H54 (cell line): ENCODE measurements around the gene GPSM3.
"Not testable (repeated sequence)": the region's sequence is repeated elsewhere in the genome, so short reads cannot be mapped to it uniquely, and the experiment has no call there.

Experiments
- DNase-seq: peaks from one replicate; pipeline ENCODE4 v3.0.0; 2011; ENCODE audit warnings: low spot score, mixed read lengths; ENCODE audit not compliant: insufficient read length
- FAIRE-seq: peaks from 3 replicates; lab custom pipeline; 2011; peaks lifted over from hg19 to GRCh38; lab: Jason Lieb, UNC
- POLR2A ChIP-seq: IDR thresholded peaks from 2 replicates; pipeline ENCODE4 v1.6.1; 2011; ENCODE audit warnings: low read depth, mild to moderate bottlenecking, low read length

GPSM3 gene

DNA sequence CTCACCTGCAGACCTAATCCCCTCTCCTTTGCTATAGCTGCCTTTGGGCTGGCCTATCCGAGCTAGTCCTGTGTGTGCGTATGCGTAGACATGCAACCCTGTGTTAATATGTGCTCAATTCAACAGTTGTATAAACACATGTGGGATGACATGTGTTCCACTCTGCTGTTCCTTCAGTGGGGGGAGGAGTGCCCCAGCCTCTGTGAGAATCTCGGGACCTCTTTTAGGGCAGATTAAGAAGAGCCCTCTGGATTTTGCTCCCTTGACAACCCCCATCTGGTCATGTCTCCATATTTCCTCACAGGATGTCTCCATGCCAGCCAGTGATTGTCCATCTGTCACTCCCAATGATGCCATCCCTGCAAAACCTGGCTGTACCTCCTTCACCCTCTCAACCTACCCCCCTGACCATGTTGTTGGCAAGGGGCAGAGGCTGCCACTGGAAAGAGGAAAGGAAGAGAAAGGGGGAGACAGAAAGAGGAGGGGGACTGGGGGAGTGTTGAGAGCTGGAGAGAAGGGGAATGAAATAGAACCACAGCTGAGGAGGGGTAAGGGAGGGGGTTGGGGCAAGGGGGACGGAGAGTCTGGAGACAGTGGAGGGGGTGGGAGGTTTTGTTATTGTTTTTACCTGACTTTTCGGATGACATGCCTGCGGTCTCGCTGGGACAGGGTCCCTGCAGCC, 41.1 kb downstream of the GPSM3 start:
- no peak for FAIRE-seq
- DNase-seq: no peak
- TF ChIP-seq POLR2A: no peak

DNA sequence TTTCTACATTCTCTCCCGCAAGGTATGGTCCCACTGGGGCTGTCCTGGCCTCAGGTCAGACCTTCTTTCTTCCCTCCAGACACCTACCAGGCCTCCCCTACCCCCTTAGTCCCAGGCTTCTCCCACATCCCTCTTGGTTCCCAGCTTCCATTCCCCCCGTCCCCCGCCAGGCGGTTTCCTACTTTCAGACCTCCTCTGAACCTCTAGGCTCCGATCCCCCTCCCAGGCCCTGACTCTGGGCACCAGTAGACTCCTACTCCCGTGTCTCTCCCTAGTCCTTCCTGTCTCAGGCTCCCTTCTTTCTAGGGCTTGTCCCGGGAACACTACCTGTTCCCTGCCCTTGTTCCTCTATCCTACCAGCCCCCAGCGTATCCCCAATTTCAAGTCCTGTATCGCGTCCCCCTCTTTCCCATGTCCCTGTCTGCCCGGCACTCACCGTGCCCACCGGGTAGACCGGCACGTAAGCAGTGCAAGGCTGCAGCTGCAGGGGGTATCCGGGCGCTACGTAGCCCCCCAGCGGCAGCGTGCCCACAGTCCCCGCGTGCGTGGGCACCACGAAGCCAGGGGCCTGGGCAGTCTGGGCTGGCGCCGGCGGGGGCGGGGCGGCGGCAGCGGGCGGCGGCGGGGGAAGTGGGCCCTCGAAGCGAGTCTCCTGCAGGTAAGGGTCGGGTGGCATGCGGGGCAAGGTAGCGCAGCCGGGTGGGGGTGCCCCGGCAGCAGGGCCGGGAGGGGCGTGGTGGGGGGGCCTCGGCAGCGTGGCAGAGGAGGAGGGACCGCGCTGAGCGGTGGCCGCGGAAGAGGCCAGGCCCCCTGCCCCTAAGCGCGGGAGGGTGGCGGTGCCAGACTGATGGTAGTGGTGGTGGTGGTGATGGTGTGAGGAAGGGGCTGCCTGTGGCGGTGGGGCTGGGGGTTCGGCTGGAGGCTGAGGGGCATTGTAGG, 42.2 kb downstream of the GPSM3 start:
- FAIRE-seq: no peak

GRCh38 chr6:32149092-32149755, 43.2 kb downstream of the GPSM3 start:
- DNase-seq (no peak), FAIRE-seq (no peak)
- TF ChIP-seq POLR2A: no peak

More for the DNA sequence above, 42.2 kb downstream of the GPSM3 start:
- TF ChIP-seq POLR2A: no peak
- no peak for DNase-seq

DNA sequence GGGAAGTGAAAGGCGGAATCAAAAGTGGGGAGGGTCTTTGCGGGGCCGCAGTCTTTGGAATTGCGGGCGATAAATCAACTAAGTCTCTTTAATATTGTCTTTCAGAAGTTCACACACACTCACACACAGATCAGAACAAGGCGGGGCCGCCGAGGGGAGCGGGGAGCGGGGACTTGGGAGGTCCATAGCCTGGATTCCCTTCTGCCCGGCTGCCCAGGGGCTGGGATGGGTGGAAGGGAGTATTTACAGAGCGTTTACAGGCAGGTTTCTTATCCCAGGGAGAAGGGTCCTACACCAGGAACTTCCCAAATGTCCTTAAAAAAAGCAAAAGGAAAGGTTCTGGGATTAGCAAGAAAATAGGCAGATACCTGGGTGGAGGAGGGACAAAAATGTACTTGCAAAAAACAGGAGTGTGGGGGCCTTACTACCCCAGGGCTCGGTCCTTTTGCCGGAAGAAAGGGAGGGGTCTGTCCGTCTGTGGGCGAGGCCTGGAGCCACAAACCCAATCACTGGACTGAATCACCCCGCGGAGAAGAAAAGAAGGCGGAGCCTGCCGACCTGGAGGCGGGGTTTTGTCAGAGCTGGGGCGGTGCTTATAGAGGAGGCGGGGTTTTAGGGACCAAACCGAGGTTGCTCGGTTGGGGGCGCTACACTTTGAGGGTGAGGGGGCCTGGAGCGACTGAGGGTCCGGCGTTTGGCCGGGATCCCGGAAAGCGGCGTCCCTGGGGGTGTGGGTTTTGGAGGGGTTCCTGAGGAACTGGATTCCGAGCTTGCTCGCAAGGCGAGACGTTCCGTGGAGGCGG, 44.0 kb downstream of the GPSM3 start:
- no peak for TF ChIP-seq POLR2A
- FAIRE-seq: no peak
- no peak for DNase-seq

- no peak for FAIRE-seq
- no peak for DNase-seq
- no peak for TF ChIP-seq POLR2A
Observed at GRCh38 chr6:32147401-32148132, 44.9 kb downstream of the GPSM3 start.

DNA sequence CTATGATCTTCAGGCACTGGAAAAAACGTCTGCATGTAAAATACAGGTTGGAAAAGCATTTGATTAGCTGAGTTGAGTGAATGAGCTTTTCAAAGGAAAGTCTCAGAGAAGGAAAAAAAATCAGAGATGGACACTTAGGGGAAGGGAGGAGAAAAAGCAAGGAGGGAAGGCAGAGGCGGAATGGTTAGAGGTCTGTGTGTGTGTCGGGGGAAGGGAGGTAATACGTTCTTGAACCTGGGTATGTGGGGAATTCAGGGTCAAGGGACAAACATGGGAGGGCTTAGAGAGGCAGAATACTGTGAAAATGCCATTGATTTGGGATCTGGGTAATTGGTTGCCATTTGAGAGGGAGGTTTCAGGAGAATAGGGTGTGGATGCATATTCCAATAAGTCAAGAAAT, 45.8 kb downstream of the GPSM3 start:
- no peak for TF ChIP-seq POLR2A
- FAIRE-seq (no peak), DNase-seq (no peak)

- FAIRE-seq (no peak), DNase-seq (no peak)
- no peak for TF ChIP-seq POLR2A
Observed at GRCh38 chr6:32146287-32146686, 46.2 kb downstream of the GPSM3 start.

- not testable (repeated sequence) for FAIRE-seq, DNase-seq
Observed at GRCh38 chr6:32144238-32144637, 48.2 kb downstream of the GPSM3 start.
